Spleen (tissue), 11 donors: ENCODE results near the gene ANO4. TPM values are rescaled to one million over a fixed set of nuclear protein-coding genes. Genes with fewer than 3 reads are reported as not detected.

Experiments
- DNase-seq: peaks from one replicate; pipeline ENCODE4 v3.0.0-alpha.2; 2020
- H3K27ac ChIP-seq, 8 donors: fragments of 200-600 bp; sonication (generic) in 7 of 8; 1 replicate in 4 of 8; 2 replicates in 4 of 8; pipeline versions ENCODE4 v1.5.0 to v1.8.0; 2016 to 2021; ENCODE audit warnings: inconsistent platforms in 4 of 8, mild to moderate bottlenecking in 4 of 8, moderate library complexity in 1 of 8
- H3K27me3 ChIP-seq, 7 donors: fragments of 200-600 bp; sonication (generic) in 6 of 7; replicated peaks in 1 of 7; 1 replicate in 4 of 7; 2 replicates in 3 of 7; pipeline versions ENCODE4 v1.5.0 to v1.8.0; 2016 to 2021; ENCODE audit warnings: inconsistent platforms in 3 of 7, mild to moderate bottlenecking in 1 of 7
- H3K36me3 ChIP-seq, 6 donors: fragments of 200-600 bp; sonication (generic) in 5 of 6; 1 replicate in 4 of 6; 2 replicates in 2 of 6; pipeline versions ENCODE4 v1.5.0 to v1.8.0; 2016 to 2021; ENCODE audit warnings: inconsistent platforms in 2 of 6
- H3K4me1 ChIP-seq, 6 donors: fragments of 200-600 bp; sonication (generic) in 5 of 6; 1 replicate in 3 of 6; 2 replicates in 3 of 6; pipeline versions ENCODE4 v1.5.0 to v1.8.0; 2016 to 2021; ENCODE audit warnings: inconsistent platforms in 3 of 6
- H3K4me3 ChIP-seq, 8 donors: fragments of 200-600 bp; sonication (generic) in 7 of 8; 1 replicate in 4 of 8; 2 replicates in 4 of 8; pipeline versions ENCODE4 v1.5.0 to v1.8.0; 2016 to 2021; ENCODE audit warnings: inconsistent platforms in 4 of 8, mild to moderate bottlenecking in 4 of 8, moderate library complexity in 2 of 8
- H3K9me3 ChIP-seq, 8 donors: fragments of 200-600 bp; sonication (generic) in 7 of 8; 1 replicate in 4 of 8; 2 replicates in 4 of 8; pipeline versions ENCODE4 v1.5.0 to v1.8.0; 2016 to 2021; ENCODE audit warnings: inconsistent platforms in 4 of 8
- POLR2A ChIP-seq, 3 donors: fragments of 450-650 bp; IDR thresholded peaks; one replicate each; pipeline ENCODE4 v1.5.1; 2017; ENCODE audit warnings: antibody characterized with exemption in 3 of 3, mild to moderate bottlenecking in 1 of 3
- POLR2AphosphoS5 ChIP-seq, 3 donors: sonication (generic); formaldehyde crosslinking; IDR thresholded peaks; one replicate each; pipeline ENCODE4 v1.5.1; 2017; ENCODE audit warnings: antibody characterized with exemption in 3 of 3
- WGBS, 5 donors: extraction: QIAGEN DNeasy Blood & Tissue Kit in 3 of 5; methylation state at CpG; one replicate each; pipeline versions ENCODE4 v1.1.5 to v1.1.7; 2013 to 2018; 5-methylcytosine and 5-hydroxymethylcytosine counted together
- intact Hi-C: fragments of 100-400 bp; cut with DNase I; formaldehyde crosslinking; loops from one replicate; pipeline ENCODE4 v1.15.0; 2023; ENCODE audit warnings: low total_unique reads
- polyA plus RNA-seq, 3 donors: library from polyadenylated mRNA; stranded (reverse); fragments of 200-250 nt; gene quantifications; one replicate each; pipeline ENCODE4 v1.2.1, GENCODE V29; 2013
- total RNA-seq, 7 donors: library from RNA; depleted of rRNA in 3 of 7; stranded (reverse); fragments of >200 nt in 3 of 7; fragmentation: NEBNext Ultra II Directional in 4 of 7; extraction: Animal tissue kit (Norgen Biotek cat#: 25700) in 4 of 7; gene quantifications; one replicate each; pipeline versions ENCODE4 v1.1.0 to v1.2.1, GENCODE V29; 2016 to 2021
- TF ChIP-seq, protein P1 (sequence below), 11 experiments: fragments of 200-600 bp in 7 of 11; fragments of 450-650 bp in 4 of 11; sonication (generic) in 4 of 11; IDR thresholded peaks in 8 of 11; conservative IDR thresholded peaks in 3 of 11; 1 replicate in 7 of 11; 2 replicates in 4 of 11; pipeline versions ENCODE4 v1.4.0 to v1.8.0; 2016 to 2021; ENCODE audit warnings: antibody characterized with exemption in 11 of 11, inconsistent platforms in 4 of 11, mild to moderate bottlenecking in 1 of 11
- donor health status: healthy with polysubstance abuse.
- donor health status: DM: no; HTN: no; CAD: no; lungs with moderate emphysema.
- donor health status: DM: no; HTN: no; CAD: no.
- donor health status: Bipolar disorder and iron deficiency.
- donor health status: healthy.
- donor health status: DM: no; HTN: no; CAD: no.
- donor health status: DM: yes; HTN: yes; CAD: no.

ANO4 gene
- total and polyA plus RNA-seq, 10 donors, result 0.42 TPM; not detected in 9

DNA sequence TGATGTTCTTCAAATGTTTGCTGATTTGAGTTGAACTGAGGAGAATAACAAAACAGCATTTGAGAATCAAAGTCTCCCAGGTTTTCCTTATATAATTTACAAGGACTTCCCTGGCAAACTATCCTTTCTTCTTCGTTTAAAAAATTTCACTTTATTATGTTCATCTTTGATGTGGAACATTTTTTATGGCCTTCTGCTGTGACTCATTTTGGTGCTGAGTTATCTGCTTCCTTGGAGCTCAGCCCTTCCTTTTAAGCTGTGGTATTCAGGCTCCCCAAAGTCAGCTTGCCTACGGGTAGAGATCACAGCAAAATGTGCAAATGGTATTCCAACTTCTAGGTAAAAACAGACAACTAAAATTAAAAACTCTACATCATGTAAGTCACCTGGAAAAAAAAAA, 1.4 kb upstream of the ANO4 start:
- H3K27me3 ChIP-seq, result peaks cover 0 to 15% (median 0%) of the 10 kb centered on the region in 7 donors
- 41 to 54% (median 46%) methylated on average over 2 of the region's 2 CpGs for WGBS, 5 donors
- intact Hi-C loops, result no loop called here
- no peak overlapping the region for H3K27ac ChIP-seq
- H3K4me3 ChIP-seq, result no peak overlapping the region
- no peaks in the 10 kb centered on the region for H3K9me3 ChIP-seq
- no peak for DNase-seq
- no peak for TF ChIP-seq POLR2AphosphoS5 (IDR thresholded peaks at IDR 0.05)
- TF ChIP-seq POLR2A (IDR thresholded peaks at IDR 0.05), result no peak
- TF ChIP-seq, protein P1, sequence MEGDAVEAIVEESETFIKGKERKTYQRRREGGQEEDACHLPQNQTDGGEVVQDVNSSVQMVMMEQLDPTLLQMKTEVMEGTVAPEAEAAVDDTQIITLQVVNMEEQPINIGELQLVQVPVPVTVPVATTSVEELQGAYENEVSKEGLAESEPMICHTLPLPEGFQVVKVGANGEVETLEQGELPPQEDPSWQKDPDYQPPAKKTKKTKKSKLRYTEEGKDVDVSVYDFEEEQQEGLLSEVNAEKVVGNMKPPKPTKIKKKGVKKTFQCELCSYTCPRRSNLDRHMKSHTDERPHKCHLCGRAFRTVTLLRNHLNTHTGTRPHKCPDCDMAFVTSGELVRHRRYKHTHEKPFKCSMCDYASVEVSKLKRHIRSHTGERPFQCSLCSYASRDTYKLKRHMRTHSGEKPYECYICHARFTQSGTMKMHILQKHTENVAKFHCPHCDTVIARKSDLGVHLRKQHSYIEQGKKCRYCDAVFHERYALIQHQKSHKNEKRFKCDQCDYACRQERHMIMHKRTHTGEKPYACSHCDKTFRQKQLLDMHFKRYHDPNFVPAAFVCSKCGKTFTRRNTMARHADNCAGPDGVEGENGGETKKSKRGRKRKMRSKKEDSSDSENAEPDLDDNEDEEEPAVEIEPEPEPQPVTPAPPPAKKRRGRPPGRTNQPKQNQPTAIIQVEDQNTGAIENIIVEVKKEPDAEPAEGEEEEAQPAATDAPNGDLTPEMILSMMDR (IDR thresholded peaks at IDR 0.05 in 8 of 11, conservative IDR thresholded peaks at IDR 0.05 in 3 of 11), result no peak
- no peaks in the 10 kb centered on the region for H3K4me1 ChIP-seq
- no peaks in the 10 kb centered on the region for H3K36me3 ChIP-seq

DNA sequence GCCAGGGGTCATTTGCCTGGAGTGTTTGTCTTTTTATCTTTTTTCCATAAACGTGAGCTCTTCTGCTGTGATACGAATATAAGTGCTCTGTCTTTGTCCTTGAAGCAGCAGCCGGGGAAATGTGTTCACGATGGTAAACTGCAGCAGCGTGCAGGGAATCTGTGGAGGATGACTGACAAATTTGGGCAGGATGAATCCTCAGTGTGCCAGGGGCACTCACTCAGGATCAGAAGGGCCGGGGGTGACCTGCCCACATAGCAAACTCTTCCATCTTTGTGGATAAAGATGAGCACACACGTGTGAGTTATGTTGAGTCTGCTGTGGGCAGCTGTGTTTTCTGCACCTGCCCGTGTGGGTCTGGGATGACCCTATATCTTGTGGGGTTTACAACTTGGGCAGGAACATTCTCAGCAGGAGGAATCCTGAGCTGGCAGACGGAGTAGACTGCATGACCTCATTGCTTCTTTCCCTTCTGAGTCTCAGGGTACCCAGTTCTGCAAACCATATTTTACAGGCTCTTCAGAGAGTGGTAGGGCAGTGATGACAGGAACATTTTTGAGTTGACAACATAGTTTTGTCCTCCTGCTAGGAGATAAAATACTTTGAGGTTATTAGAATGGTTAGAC, 711 bp downstream of the ANO4 start:
- H3K27ac ChIP-seq, result no peak overlapping the region
- no peak overlapping the region for H3K4me3 ChIP-seq
- TF ChIP-seq, protein P1 (IDR thresholded peaks at IDR 0.05 in 8 of 11, conservative IDR thresholded peaks at IDR 0.05 in 3 of 11), result no peak
- TF ChIP-seq POLR2A (IDR thresholded peaks at IDR 0.05) (no peak), POLR2AphosphoS5 (IDR thresholded peaks at IDR 0.05) (no peak)
- WGBS, 5 donors, result 30 to 40% (median 37%) methylated on average over 9 of the region's 9 CpGs
- no peaks in the 10 kb centered on the region for H3K36me3 ChIP-seq
- no peaks in the 10 kb centered on the region for H3K9me3 ChIP-seq
- H3K27me3 ChIP-seq, result peaks cover 0 to 15% (median 0%) of the 10 kb centered on the region in 7 donors
- H3K4me1 ChIP-seq, result no peaks in the 10 kb centered on the region
- intact Hi-C loops, result no loop called here
- DNase-seq, result no peak

DNA sequence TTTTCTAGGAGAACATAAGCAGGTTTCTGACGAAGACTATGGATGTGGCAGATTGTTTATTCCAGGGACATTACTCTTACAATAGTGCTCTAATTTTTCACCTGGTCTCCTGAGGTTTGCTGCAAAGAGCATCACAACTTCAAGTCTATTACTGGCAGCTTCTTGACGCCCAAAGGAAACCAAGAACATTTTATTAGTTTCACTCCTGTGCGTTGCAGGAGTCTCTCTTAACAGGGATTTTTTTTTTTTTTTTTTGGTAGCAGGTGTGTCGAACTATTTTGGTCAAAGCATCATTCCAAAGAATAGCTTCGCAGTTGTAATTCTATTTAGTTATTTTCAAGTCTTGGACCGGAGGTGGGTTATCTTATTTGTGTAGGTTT, 1.2 kb downstream of the ANO4 start:
- DNase-seq, result no peak
- Histone ChIP-seq H3K4me3 (no peak overlapping the region), H3K27me3 (peaks cover 0 to 15% (median 0%) of the 10 kb centered on the region in 7 donors), H3K4me1 (no peaks in the 10 kb centered on the region), H3K27ac (no peak overlapping the region), H3K36me3 (no peaks in the 10 kb centered on the region), H3K9me3 (no peaks in the 10 kb centered on the region)
- intact Hi-C loops, result no loop called here
- WGBS, 5 donors, result 62 to 84% (median 69%) methylated on average over 6 of the region's 6 CpGs
- TF ChIP-seq POLR2A (IDR thresholded peaks at IDR 0.05), result no peak
- TF ChIP-seq, protein P1 (IDR thresholded peaks at IDR 0.05 in 8 of 11, conservative IDR thresholded peaks at IDR 0.05 in 3 of 11), result no peak
- TF ChIP-seq POLR2AphosphoS5 (IDR thresholded peaks at IDR 0.05), result no peak

DNA sequence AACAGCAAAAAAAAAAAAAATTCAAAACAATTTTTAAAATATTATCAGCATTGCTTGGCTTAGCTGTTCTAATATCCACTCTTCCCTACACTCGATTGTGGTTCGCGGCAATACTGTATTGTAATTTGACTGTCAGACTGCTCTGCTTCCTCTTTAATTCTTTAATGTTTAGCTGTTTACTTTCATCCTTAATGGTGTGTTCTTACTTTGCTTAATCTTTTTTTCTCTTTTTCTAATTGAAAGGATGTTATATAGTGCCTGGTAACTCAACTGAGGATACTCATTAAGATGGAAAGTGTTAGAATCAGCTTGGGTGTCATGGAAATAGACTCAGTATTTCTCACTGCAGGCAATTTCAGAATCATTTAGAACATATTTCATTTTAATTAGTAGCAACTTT, 2.0 kb downstream of the ANO4 start:
- peaks cover 0 to 15% (median 0%) of the 10 kb centered on the region in 7 donors for H3K27me3 ChIP-seq
- TF ChIP-seq, protein P1 (IDR thresholded peaks at IDR 0.05 in 8 of 11, conservative IDR thresholded peaks at IDR 0.05 in 3 of 11), result no peak
- TF ChIP-seq POLR2AphosphoS5 (IDR thresholded peaks at IDR 0.05) (no peak), POLR2A (IDR thresholded peaks at IDR 0.05) (no peak)
- H3K9me3 ChIP-seq, result no peaks in the 10 kb centered on the region
- no peak overlapping the region for H3K27ac ChIP-seq
- intact Hi-C loops, result no loop called here
- H3K4me3 ChIP-seq, result no peak overlapping the region
- no peaks in the 10 kb centered on the region for H3K36me3 ChIP-seq
- no peak for DNase-seq
- WGBS, 5 donors, result 71 to 85% (median 79%) methylated on average over 3 of the region's 3 CpGs
- no peaks in the 10 kb centered on the region for H3K4me1 ChIP-seq
